ENCODE results near the gene GBE1.

Gene GBE1

GRCh38 chr3:81602781-81603180, 158.7 kb downstream of the GBE1 start:
- no peak for FAIRE-seq

- FAIRE-seq = no peak
These were observed 159.6 kb downstream of the GBE1 start for GRCh38 chr3:81601707-81602305.

- no peak for FAIRE-seq
These were observed 169.3 kb downstream of the GBE1 start for GRCh38 chr3:81592101-81592500.

- FAIRE-seq = no peak
These were observed 175.5 kb downstream of the GBE1 start for GRCh38 chr3:81585937-81586336.

GRCh38 chr3:81585056-81585455, 176.4 kb downstream of the GBE1 start:
- no peak for FAIRE-seq

DNA sequence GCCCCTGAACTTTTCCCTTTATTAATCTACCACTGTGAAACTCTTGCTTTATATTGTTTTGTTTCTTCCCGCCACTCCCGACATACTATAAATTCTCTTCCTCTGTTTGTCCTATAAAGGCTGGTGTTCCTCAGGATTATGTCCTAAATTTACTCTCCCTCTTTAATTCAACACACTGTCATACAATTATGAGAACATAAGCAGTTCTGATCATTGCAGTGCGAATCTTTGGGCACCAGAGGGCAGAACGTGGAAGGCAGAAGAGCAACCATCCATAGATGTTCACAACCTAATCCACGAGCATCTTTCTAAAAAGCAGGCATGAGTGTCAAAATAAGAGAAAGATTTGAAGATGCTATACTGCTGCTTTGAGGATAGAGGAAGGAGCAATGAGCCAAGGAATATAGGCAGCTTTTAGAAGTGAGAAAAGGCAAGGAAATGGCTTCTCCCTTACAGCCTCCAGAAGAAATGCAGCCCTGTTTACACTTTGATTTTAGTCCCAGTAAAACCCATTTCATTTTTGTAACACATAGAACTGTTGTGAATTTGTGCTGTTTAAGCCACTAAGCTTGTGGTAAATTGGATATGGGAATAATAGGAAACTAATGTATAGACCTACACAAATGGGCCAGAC, 179.4 kb downstream of the GBE1 start:
- FAIRE-seq = peak; percentile 79

DNA sequence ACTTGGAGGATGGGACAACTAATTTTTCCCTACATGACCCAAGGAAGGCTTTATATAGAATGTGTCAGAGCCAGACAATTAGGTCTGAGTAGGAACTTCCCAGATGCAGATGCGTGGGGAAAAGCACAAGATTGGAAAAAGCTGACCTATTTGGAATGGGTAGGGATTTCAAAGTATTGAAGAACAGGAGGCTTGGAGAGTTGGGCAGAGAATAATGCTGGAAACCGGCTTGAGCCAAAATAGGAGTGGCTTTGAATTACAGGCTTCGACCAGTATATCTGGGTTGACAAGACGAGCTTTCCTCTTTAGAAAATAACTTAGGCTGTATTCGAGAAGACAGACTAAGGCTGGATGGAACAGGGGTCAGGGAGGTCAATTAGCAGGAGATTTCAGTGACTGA, 181.1 kb downstream of the GBE1 start:
- FAIRE-seq = no peak

- no peak for FAIRE-seq
These were observed 181.7 kb downstream of the GBE1 start for GRCh38 chr3:81579744-81580143.

DNA sequence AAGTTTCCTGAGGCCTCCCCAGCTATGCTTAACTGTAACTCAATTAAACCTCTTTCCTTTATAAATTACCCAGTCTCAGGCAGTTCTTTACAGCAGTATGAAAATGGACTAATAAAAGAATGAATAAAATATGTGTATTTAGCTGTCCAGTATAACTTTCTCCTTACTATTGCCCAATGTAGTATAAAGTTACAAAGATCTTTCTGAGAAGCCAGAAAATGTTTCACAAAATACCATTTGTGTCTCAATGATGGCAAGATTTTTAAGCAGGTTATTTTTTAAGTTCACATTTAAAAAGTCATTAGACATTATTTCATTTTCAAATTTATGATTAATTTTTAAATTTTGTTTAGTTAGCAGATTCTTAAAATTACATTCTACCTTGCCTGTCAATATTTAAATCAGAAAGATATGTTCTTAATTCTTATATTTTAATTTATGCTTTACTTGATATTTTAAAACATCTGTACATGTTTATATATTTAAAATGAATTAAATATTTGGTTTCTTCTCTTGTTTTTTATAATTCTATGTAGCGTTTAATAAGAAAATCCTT, 189.2 kb downstream of the GBE1 start:
- FAIRE-seq = peak; percentile 66

DNA sequence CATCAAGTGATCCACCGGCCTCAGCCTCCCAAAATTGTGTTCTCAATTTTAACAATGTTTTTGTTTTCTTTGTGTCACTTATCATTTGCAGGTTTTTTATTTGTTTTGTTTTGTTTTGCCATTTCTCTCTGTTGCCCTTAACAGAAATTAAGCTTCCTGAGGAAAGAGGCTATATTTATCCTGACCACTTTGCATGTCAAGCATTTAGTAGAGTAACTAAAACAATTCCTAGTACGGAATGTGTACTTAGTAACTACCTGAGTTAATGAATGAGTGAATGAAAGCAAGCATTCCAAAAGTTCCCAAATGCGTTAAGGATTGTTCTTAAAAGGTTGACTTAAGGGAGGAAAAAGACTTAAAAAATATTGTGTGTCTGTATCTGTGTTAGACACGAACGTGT, 193.1 kb downstream of the GBE1 start:
- FAIRE-seq = no peak

DNA sequence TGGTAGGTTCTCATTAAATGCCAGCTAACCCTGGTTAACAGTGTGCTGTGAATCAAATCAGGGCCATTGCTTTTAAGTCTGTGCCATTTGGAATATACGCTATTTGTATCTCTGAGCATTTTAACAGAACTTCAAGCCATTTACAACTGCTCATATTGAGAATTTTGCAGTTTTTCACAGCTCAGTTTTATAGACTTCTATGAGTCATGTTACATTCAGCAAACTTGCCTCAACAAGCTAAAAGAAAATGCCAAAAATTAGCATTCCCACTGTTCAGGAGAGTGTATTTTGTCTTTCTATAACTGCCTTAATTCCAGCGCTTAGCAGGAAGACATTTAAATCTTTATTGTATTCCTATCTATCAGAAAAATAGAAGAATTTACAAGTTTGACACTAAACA, 196.4 kb downstream of the GBE1 start:
- FAIRE-seq = no peak

DNA sequence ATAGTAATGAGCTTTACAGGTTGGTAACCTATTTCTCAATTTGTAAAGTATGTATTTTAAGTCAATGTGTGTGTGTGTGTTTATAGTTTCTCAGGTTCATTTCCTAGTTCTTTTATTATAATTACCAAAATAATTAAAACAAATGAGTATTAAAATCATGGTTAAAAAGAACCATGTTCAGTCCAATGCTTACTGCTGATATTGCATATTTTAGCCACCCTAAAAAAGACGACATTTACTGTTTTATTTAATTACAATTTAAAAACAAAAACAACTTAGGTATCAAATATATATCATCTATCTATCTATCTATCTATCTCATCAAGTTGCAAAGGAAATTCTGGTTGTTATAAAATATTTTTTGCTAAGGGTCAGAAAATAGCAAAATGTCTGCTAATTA, 203.3 kb downstream of the GBE1 start:
- no peak for FAIRE-seq

DNA sequence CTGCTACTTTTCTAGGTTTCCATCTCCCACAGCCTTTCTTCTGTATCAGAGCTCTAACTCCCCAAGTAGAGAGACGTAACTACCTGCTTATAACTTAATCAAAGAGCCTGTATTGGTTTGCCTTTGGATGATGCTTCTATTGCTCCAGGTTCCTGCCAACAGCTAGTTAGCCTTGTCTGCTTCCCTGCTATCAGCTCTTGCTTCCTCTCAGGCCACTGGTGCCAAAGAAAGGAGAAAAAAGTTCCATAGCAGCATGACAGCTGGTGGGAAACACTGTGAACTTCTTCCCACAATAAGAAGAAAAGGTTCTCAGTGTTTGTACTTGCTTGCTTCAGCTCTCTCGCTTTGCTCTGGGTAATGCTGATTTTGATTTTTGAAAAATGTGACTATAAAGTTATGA, 206.6 kb downstream of the GBE1 start:
- FAIRE-seq = no peak

DNA sequence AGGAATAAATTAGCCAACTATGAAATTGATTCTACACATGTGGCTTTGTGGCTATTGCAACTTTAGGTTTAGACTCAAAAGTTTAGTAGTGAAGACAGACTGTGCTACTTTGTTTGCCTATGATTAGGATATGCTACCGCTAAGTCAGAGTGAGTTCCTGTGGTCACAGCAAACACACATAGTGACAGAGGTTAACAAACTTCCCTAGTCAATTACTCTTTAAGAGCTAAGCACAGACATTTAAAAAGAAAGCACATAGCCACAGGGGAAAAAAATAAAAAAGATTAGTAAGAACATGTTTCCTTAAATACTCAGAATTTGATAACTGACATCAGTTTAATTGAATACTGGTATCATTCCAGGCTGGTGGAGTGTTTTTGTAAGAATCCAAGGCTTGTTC, 207.1 kb downstream of the GBE1 start:
- FAIRE-seq = no peak

GRCh38 chr3:81550415-81550814, 211.0 kb downstream of the GBE1 start:
- FAIRE-seq = no peak

DNA sequence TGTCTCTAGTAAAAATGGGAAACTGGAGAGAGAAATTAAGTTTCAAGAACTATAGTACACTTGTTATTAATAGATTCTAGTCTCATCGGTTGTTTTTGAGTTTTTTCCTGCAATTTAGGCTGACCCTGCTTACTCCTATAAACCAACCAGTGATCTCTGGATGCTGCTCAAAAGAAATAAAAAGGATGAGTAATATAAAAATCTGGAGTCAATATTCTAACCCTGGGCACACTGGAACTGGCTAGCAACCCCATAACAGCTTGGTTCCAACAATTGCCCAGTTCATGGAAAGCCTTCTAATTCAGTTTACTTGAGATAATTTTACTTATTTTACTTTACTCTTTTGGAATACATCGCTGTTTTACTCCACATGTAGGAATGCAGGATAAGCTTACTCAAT, 211.6 kb downstream of the GBE1 start:
- no peak for FAIRE-seq

DNA sequence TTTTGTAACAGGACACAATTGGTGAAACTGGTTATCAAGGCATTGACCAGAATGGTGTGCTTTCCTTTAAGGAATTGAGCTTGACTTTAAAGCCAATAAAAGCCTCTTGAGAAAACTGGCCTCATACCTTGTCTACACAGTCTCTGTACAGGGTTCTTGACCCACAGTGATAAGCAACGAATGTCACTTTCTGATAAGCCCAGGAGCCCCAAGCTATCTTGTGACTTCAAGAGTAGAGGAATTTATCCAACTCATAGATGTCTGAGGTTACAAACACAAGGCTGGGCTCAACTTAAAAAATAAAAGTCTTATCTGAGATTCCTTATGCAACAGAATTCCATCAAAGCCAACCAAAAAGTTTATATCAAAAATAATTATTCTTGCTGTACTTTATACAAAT, 212.1 kb downstream of the GBE1 start:
- FAIRE-seq = no peak

DNA sequence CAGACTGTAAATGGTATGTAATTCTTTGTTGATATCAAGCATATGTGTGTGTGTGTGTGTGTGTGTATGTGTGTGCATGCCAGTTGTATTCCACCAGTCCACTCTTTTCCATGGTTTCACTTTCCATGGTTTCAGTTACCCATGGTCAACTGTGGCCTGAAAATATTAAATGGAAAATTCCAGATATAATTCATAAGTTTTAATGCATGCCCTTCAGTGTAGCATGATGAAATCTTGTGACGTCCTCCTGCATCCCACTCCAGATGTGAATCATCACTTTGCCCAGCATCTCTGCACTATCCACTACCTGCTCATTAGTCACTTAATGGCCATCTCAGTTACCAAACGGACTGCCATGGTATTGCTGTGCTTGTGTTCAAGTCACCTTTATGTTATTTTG, 215.9 kb downstream of the GBE1 start:
- FAIRE-seq = no peak

DNA sequence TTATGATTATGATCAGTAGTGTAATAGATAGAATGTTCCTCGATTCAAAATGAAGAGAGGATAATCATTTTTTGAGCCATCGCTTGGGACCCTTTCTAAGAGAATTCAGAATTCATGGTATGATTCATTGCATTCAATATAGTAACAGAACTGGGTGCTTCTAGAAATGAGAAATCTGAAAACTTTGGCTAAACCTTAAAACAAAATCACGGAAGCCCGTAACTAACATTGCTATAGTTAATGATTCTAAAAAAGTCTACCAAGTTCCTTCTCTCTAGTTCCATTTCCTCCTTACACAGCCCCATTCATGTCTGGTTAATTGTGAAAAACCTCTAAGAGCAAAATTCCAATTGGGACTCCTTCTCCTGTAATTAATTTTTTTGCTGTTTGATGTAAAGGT, 217.1 kb downstream of the GBE1 start:
- no peak for FAIRE-seq

- no peak for FAIRE-seq
These were observed 220.7 kb downstream of the GBE1 start for GRCh38 chr3:81540787-81541186.

- no peak for FAIRE-seq
These were observed 229.6 kb downstream of the GBE1 start for GRCh38 chr3:81531846-81532245.

GRCh38 chr3:81531263-81531662, 230.2 kb downstream of the GBE1 start:
- no peak for FAIRE-seq

- no peak for FAIRE-seq
These were observed 231.1 kb downstream of the GBE1 start for GRCh38 chr3:81530180-81530939.

DNA sequence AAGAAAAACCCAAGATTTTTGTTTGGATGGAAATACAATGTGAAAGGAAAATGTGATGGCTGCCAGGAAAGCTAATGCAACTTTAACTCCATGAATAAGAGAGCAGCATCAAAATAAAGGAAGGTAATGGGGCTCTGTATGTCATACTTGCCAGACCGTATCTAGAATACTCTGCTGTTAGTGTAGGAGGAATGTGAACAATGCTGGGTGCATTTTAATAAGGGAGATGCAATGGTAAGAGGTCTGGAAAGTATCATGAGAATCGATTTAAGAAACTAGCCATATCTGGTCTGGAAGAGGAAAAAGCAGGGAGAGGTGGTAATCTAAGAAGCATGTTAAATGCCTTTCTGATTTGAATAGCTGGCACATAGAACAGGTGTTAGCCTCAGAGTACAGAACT, 239.6 kb downstream of the GBE1 start:
- FAIRE-seq = no peak

Data from G401.6 (cell line).